Endothelial cell of umbilical vein (primary cell): ENCODE data around the gene FYTTD1.

Source experiments
- CTCF ChIP-seq, 2 donors: IDR thresholded peaks; 1 replicate in 1 of 2; 2 replicates in 1 of 2; pipeline ENCODE4 v1.5.1; 2011; ENCODE audit warnings: low read length in 2 of 2, mild to moderate bottlenecking in 2 of 2, moderate library complexity in 2 of 2, control low read depth in 1 of 2, inconsistent platforms in 1 of 2, low read depth in 1 of 2; ENCODE audit not compliant: insufficient read depth in 1 of 2; ENCODE audit errors: extremely low read depth in 1 of 2
- EZH2 ChIP-seq: IDR thresholded peaks from 2 replicates; pipeline ENCODE4 v1.6.1; 2012; ENCODE audit warnings: borderline replicate concordance, low read depth, mild to moderate bottlenecking, moderate library complexity, low read length, inconsistent platforms; ENCODE audit not compliant: severe bottlenecking
- FOS ChIP-seq: IDR thresholded peaks from 2 replicates; pipeline ENCODE4 v1.6.1; 2011; ENCODE audit warnings: mild to moderate bottlenecking, low read length, moderate library complexity, borderline replicate concordance; ENCODE audit not compliant: insufficient read depth
- GATA2 ChIP-seq: IDR thresholded peaks from 2 replicates; pipeline ENCODE4 v1.7.0; 2011; ENCODE audit warnings: low read depth, mild to moderate bottlenecking, moderate library complexity, mixed read lengths, low read length; ENCODE audit not compliant: insufficient read length, insufficient read depth
- MAX ChIP-seq: IDR thresholded peaks from 2 replicates; pipeline ENCODE4 v1.6.1; 2011; ENCODE audit not compliant: insufficient read depth, insufficient read length
- MYC ChIP-seq: IDR thresholded peaks from one replicate; pipeline ENCODE4 v1.6.1; 2011; ENCODE audit warnings: mild to moderate bottlenecking, low read depth, low read length
- POLR2A ChIP-seq: IDR thresholded peaks from 2 replicates; pipeline ENCODE4 v1.6.1; 2012; ENCODE audit warnings: low read depth, mild to moderate bottlenecking, control low read depth, low read length
- POLR2AphosphoS5 ChIP-seq: IDR thresholded peaks from 2 replicates; pipeline ENCODE4 v1.6.1; 2012; ENCODE audit warnings: low read depth, mild to moderate bottlenecking, control low read depth, low read length, moderate library complexity; ENCODE audit not compliant: insufficient read depth

- no peak for TF ChIP-seq CTCF (IDR thresholded peaks at IDR 0.05; ENCODE audit: extremely low read depth in 1 of 2, insufficient read depth in 1 of 2, low read depth in 1 of 2, low read length in 2 of 2)
- no peak for TF ChIP-seq POLR2A
- TF ChIP-seq EZH2 = no peak
- no peak for TF ChIP-seq FOS
- TF ChIP-seq GATA2 = no peak
- no peak for TF ChIP-seq POLR2AphosphoS5
- TF ChIP-seq MAX = no peak
- no peak for TF ChIP-seq MYC
Observed at GRCh38 chr3:197787412-197787811, 37.7 kb downstream of the FYTTD1 start.
